Putamen (tissue), 1 donor: ENCODE data around the gene ZC3H11A.
"Not testable (repeated sequence)": the region's sequence is repeated elsewhere in the genome, so short reads cannot be mapped to it uniquely, and the experiment has no call there.

Experiments used
- DNase-seq: peaks from one replicate; pipeline ENCODE4 v3.0.0-alpha.2; 2016; ENCODE audit warnings: low spot score

The ZC3H11A gene

DNA sequence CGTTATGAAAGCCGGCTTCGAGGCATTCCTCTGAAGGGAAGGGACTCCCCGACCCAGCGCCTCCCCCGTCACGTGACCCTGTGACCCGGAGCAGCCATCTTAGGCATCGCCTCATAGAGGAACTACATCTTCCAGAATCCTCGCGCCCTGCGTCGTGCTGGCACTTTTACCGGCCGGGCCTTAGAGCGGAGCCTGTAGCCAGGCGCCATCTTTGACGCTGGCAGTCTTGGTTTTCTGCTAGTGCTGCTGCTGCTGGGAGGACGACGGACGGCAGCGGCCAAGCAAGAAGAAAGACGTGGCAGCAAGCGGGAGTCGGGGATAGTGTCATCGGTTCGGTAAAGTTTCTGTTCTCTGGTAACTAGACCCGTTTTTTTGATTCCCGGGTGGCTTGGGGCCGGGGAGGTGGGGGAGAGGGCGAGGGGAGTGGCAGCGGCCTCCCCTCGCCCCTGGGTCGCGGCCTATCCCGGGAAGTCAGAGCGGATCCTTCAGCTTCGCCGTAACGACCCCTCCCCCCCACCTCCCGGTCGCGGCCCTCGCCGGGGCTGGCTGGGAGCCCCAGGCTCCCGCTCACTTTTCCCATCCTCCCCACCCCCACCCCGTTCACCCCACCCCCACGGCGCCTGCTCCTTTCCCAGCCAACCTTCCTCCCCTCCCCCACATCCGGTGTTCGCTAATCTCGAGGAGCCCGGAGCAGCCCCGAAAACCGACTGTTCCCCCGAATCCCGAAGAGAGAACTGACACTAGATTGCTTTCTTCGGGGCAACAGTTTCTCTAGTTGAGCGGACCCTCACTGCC, at the start of gene ZC3H11A, which contains the start of gene ZBED6:
TSS of gene ZC3H11A (plus strand) at position 183 of the 795 bp plus-strand sequence. CDS start 21,448 bp downstream, outside the sequence.
TSS of gene ZBED6 (plus strand) at position 183 of the 795 bp plus-strand sequence. CDS start 1,900 bp downstream, outside the sequence.
- DNase-seq = peak; percentile 99

DNA sequence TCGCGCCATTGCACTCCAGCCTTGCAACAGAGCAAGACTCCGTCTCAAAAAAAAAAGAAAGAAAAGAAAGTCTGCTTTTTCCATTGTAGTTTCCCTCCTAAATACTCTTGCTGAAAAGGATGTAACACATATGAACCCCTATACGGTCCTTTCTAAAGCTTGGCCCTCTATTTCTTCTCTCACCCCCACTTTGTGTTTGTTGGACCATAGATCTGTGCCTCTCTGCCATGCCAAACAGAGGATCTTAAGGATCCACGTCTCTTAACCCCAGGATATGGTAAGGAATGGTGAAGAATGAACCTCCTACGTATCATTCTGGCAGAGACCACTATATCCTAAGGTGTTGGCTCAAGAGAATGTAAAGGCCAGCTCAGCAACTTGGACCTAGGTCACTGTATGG, 49.1 kb upstream of the ZC3H11A start:
- no peak for DNase-seq

DNA sequence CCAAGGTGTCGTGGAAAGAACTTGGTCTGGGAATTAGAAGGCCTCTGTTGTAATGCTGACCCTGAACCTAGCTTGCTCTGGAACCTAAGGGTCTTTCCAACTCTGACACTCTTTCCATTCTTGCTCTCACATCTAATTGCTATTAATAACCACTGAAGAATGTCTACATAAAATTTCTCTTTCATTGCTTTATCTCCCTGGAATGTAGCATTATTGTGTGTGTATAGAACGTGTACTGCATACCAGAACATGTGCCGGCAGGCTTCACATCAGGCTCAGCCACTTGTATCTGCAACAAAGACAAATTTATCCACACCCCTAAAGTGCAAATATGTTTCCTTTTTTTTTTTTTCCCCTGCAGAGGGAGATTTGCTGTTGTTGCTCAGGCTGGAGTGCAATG, 44.4 kb upstream of the ZC3H11A start:
- no peak for DNase-seq

DNA sequence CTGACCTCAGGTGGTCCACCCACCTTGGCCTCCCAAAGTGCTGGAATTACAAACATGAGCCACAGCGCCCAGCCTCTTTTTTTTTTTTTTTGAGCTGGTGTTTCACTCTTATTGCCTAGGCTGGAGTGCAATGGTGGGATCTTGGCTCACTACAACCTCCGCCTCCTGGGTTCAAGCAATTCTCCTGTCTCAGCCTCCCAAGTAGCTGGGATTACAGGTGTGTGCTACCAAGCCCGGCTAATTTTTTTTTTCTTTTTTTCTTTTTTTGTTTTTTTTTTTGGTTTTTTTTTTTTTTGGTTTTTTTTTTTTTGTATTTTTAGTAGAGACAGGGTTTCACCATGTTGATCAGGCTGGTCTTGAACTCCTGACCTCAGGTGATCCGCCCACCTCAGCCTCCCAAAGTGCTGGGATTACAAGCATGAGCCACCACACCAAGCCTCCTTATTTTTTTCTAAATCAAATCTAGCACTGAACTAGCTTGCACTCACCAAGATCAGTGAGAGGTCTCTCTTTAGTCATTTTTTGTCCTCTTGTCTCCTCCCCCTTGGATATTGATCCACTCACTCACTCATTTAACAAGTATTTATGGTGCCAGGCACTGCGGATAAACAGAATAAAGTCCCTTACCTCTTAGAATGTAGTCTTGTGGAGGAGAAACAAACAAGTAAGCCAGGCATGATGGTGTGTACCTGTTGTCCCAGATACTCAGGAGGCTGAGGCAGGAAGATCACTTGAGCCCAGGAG, 43.6 kb upstream of the ZC3H11A start:
- DNase-seq = not testable (repeated sequence)

DNA sequence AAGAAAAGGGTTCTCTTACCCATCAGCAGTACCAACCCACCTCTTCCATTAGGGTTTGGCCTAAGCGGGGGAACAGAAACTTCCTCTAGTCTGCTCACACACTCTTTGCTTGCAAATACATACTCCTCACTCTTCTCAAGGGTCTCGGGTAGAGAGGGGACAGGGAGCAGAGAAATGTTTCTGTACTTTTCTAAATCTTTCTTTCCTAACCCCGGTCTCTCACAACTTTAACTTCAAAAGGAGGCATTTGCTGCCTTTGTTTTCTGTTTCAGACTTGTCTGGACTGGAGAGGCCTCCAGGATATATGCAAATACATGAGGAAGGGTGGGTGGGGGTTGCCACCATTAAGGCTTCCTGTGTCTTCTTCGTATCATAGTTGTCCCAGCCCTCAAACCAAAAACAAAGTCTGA, 41.0 kb upstream of the ZC3H11A start:
- DNase-seq = no peak

DNA sequence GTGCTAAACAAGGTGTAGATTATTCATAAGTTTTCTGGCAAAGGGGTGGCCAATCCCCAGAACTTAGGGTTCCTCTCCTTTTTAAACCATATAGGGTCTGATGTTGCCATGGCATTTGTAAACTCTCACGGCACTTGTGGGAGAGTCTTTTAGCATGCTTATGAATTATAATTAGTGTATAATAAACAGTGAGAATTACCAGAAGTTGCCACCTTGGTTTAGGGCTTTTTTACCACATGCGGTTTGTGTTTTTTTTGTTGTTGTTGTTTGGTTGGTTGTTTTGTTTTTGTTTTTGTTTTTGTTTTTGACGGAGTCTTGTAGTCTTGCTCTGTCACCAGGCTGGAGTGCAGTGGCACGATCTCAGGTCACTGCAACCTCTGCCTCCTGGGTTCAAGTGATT, 39.4 kb upstream of the ZC3H11A start:
- no peak for DNase-seq

DNA sequence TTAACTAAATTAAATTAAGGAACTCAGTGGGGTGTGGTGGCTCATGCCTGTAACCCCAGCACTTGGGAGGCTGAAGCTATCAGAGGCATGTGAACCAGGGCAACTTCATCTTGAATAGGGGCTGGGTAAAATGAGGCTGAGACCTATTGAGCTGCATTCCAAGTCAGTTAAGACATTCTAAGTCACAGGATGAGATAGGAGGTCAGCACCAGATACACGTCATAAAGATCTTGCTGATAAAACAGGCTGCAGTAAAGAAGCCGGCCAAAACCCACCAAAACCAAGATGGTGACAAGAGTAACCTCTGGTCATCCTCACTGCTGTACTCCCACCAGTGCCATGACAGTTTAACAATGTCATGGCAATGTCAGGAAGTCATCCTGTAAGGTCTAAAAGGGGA, 36.7 kb upstream of the ZC3H11A start:
- DNase-seq = not testable (repeated sequence)

DNA sequence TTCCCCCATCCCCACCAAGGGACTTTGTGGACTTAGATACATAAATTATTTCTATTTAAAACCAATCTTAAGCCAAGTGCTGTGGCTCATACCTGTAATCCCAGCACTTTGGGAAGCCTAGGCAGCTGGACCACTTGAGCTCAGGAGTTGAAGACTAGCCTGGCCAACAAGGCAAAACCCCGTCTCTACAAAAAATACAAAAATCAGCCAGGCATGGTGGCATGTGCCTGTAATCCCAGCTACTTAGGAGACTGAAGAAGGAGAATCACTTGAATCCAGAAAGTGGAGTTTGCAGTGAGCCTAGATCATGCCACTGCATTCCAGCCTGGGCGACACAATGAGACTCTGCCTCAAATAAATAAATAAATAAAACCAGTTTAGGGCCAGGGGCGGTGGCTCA, 34.9 kb upstream of the ZC3H11A start:
- DNase-seq = no peak

DNA sequence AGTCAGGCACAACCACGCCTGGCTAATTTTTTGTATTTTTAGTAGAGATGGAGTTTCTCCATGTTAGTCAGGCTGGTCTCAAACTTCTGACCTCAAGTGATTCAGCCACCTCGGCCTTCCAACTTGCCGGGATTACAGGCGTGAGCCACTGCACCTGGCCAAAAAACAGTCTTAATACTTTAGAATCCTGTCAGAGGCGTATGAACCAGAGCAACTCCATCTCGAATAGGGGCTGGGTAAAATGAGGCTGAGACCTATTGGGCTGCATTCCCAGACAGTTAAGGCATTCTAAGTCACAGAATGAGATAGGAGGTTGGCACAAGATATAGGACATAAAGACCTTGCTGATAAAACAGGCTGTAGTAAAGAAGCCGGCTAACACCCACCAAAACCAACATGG, 33.5 kb upstream of the ZC3H11A start:
- DNase-seq = not testable (repeated sequence)

DNA sequence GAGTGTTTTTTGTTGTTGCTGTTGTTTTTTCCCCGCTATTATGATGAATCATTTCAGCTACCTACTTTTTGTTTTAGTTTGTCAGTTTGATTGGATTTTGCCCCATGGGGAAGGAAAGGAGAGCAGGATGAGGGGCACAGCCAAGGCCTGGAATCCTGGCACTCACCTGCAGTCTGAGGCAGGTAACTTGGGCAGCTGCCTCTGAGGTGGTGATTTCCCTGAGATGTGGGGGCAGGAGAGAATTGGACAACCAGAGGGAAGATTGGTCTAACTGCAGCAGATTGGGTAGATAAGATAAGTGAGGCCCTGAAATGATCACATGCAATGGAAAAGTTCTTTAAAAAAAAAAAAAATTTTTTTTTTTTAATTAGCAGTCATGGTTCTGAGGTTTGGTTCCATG, 31.9 kb upstream of the ZC3H11A start:
- no peak for DNase-seq

DNA sequence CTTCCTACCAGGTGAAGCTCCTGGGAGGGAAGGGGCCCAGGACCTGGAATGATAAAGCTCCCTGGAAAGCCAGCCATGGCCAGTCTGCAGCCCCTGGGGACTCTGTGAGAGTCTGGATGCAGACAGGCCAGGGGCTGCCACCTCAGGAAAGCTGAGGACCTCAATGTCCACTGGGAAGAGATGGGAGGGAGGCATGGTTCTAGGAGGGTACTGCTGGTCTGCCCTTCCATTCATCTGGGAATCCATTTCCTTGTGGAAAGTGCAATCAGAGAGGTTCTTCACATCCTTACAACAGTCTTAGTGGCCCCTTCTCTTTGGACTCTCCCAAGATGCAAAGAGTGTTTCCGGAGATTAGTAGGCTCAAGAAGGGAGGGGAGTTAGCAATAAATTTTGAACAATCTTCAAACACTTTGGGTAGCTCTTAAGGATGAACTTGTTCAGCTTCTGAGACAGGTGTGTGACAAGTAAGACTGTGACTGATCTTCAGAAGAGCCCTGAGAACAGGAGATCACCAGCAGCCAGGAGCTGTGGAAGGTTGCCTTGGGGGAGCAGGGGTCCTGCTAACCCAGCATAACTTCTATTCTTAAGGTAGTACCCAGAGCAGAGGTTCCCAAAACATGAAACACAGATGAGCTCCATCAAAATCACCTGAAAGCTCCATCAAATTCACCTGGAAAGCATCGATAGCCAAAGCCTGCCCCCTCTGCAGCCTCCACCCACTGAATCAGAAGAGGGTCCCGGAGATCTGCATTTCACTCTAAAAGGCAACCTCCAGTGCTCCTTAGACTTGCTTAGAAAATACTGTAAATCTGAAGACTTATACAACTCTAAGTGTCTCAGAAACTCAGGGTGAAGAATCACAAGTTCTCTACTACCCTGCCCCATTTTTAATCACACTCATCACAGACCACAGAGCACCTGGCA, 31.1 kb upstream of the ZC3H11A start:
- DNase-seq = no peak

DNA sequence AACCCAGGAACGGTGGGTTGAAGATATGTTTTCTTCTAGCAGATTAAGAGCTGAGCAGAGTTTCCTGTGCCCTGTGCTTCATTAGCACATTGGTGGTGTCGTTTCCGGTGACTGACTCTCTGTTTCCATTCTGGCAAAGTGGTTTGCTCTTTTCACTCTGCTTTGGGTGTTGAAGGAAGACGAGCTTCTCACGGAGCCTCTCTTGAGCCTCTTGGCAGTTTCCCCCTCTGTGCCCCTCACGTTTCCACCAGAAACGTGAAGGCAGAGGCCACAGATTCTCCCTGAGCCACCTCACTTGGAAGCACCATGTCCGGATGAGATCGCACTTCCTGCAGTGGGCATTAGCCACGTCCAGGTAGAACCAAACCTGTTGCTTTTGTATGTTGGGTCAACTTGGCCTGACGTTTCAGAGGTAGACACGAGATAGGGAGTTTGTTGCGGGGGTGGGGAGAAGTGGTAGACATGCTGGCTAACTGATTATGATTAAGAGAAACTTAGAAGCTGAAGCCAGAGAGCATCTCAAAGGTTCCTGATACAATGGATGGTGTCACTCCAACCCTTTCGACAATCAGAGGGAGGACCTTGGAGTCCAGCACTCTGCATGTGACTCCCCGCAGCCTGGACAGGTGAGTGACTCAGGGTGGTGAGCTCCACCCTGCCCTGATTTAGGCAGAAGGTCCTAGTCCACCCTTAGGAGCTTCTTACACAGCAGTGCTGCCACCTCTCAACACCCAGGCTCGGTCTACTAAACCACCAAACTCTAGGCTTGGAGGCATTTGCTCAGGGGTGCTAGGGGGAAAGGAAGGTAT, 30.2 kb upstream of the ZC3H11A start, which contains the start of gene LAX1:
TSS of gene LAX1 (plus strand) at position 155 of the 809 bp plus-strand sequence. CDS start at position 538, 383 bp downstream.
- no peak for DNase-seq

DNA sequence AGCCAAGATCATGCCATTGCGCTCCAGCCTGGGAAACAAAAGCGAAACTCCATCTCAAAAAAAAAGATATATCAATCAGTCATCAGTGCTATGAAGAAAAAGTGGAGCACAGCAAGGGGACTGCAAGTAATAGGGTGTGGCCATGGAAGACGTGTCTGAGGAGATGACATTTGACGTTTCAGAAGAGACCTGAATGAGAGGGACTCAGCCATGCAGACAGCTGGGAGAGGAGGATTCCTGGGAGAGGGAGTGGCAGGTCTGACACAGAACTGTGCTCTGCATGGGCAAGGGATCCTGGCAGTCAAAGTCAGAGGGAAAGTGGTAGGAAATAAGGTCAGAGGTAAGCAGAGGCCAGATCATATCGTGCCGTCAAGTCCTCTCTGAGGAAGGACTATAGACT, 27.2 kb upstream of the ZC3H11A start:
- no peak for DNase-seq

DNA sequence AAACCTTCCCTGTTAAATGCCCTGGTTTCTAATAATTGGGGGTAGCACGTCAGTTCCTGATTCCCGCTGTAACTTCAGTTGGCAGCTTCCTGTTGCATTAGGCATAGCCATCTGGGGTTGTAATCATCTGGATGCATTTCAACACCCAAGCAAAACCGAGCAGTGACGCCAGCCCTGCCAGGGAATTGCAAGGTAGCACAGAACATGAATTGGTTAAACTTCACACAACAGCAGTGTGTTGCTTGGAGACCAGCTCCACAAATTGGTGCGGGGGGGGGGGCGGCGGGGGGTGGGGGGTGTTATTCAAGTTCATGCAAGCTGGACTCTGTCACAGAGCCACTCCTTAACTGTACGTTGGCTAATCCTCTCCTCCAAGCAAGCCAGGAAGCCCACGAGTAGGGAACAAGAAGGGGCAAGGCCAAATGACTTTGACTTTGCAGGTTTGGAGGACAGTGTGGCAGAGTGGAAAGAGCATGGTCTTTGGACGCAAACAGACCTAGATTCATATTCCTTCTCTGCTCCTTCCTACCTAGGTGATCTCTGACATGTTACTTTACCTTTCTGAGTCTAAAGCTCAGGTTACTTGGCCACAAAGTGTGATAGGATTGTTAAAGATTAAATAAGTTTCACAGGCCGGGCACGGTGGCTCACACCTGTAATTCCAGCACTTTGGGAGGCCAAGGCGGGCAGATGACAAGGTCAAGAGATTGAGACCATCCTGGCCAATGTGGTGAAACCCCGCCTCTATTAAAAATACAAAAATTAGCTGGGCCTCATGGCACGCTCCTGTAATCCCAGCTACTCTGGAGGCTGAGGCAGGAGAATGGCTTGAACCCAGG, 25.7 kb upstream of the ZC3H11A start:
- DNase-seq = peak; percentile 17

DNA sequence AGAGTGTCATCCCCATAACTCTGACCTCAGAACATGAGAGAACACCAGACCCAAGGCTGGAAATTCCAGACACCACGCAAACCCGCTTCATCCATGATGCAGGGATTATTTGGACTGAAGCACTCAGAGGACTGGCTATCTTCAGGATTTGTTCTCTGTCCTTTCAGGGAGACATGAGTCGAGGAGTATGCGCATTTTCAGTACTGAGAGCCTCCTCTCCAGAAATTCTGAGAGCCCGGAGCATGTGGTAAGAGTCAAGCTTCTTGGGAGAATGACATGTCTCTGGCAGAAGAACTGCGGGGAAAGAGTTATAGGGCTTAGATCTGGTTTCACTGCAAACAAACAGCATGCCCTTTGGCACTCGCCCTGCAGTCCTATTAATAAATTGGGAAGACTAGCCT, 23.5 kb upstream of the ZC3H11A start:
- DNase-seq = no peak

DNA sequence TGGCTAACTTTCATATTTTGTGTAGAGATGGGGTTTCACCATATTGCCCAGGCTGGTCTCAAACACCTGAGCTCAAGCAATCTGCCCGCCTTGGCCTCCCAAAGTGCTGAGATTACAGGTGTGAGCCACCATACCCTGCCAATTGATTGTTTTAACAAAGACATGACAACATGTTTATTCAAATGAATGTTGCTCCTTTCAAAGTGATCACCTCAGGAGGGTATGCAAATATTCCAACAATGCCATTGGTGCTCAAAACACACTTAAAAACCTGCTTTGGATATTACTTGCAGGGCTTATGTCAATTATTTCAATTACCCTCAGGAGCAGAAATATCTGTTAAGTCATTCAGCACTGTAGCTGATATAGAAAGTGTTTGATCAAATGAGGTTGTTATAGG, 22.6 kb upstream of the ZC3H11A start:
- no peak for DNase-seq

DNA sequence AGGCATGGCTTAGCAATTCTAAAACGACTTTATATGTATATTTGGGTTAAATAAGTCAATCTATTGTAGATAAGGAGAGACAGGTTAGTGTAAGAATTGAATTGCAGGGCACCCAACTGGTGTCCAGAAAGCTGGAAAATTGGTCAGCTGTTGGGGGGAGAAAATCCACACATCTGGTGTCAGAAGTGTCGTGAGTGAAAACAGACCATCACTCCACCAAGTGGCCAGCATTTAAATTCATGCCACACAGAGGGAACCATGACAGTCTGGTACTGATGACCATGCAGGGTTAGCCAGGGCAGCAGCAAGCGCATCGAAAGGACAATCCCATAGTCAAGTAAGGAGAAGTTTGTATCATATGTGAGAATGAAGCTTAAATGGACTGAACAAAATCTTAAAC, 18.8 kb upstream of the ZC3H11A start:
- DNase-seq = peak; percentile 72

DNA sequence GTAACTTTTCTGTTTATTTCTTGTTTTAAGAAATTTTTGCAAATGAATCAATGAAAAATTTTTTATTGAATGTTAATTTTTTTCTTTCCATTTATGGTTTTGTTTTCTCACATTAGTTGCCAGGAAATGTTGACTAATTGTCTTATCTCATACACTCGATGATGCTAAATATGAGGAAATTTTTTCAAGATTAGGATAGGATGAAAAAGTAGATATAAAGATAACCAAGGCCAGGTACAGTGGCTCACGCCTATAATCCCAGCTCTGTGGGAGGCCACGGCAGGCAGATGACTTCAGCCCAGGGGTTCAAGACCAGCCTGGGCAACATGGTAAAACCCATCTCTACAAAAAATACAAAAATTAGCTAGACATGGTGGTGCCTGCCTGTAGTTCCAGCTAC, 17.8 kb upstream of the ZC3H11A start:
- DNase-seq = no peak

DNA sequence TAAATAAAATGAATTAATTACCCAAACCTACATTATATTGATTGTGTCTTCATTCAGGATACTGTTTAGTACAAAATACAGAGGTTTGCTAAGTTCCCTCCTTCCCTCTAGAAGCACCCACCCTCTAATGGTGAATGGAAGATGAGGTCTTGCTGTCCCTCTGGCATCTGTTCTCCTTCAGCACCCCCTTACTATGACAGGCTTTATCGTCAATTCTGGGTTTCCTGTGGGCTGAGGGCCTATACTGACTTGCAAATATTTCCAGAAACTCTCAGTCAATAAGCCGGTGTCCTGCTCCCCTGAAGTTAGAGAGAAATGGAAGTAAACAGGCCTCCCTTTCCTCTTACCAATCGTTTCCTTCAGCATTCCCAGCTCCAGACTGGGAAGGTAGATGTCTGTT, 17.3 kb upstream of the ZC3H11A start:
- no peak for DNase-seq

DNA sequence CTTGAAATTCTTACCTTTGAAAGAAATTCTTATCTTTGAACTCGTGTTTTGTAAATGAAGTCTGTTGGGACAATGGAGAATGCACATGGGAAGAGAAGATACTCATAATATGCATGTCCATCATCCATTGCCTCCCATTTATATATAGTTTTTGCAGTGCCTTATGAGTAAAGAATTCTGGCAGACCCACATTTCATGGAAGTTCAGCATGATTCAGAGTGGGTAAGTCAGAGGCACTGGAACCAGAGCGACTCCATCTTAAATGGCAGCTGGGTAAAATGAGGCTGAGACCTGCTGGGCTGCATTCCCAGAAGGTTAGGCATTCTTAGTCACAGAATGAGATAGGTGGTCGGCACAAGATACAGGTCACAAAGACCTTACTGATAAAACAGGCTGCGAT, 16.6 kb upstream of the ZC3H11A start:
- no peak for DNase-seq
